D721Med (cell line): ENCODE results near the gene ADCY10.
"Not testable (repeated sequence)": the region's sequence is repeated elsewhere in the genome, so short reads cannot be mapped to it uniquely, and the experiment has no call there.

ENCODE experiments used
- DNase-seq: peaks from one replicate; pipeline ENCODE4 v3.0.0; 2011; ENCODE audit warnings: low spot score; ENCODE audit not compliant: insufficient read length
- FAIRE-seq: peaks from 2 replicates; lab custom pipeline; 2011; peaks lifted over from hg19 to GRCh38; lab: Jason Lieb, UNC
- CTCF ChIP-seq: IDR thresholded peaks from 2 replicates; pipeline ENCODE4 v1.5.1; 2012; ENCODE audit warnings: mild to moderate bottlenecking, control low read depth; ENCODE audit not compliant: insufficient read depth; ENCODE audit errors: missing control alignments

Gene ADCY10

DNA sequence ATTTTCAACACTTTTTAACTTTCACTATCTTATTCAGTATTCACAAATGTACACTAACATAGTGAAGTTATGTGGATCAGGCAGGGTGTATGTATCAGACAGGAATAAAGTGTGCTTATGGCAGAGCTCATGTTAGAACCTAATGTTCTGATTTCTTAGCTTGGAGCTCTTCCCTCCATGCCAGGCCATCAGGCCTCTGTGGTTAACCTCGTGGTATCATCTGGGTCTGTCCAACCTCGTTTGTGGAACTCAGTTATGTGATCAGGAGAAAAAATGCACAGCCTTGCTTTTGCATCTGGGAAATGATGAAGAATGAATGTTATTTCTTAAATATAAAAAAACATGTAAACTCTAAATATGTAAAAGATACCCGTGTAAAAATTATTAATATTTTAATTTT lies 105.2 kb downstream of the ADCY10 start:
- FAIRE-seq, result no peak
- TF ChIP-seq CTCF, result no peak

GRCh38 chr1:167808104-167808503 lies 105.8 kb downstream of the ADCY10 start:
- FAIRE-seq (no peak), DNase-seq (no peak)
- TF ChIP-seq CTCF, result no peak

More for the DNA sequence above, 105.2 kb downstream of the ADCY10 start:
- DNase-seq, result no peak

GRCh38 chr1:167806676-167807075 lies 107.3 kb downstream of the ADCY10 start:
- FAIRE-seq, DNase-seq: not testable (repeated sequence)

DNA sequence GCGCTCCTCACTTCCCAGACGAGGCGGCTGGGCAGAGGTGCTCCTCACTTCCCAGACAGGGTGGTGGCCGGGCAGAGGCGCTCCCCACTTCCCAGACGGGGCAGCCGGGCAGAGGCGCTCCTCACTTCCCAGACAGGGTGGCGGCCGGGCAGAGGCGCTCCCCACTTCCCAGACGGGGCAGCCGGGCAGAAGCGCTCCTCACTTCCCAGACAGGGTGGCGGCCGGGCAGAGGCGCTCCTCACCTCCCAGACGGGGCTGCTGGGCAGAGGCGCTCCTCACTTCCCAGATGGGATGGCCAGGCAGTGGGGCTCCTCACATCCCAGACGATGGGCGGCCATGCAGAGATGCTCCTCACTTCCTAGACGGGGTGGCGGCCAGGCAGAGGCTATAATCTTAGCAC lies 107.7 kb downstream of the ADCY10 start:
- not testable (repeated sequence) for DNase-seq, FAIRE-seq

DNA sequence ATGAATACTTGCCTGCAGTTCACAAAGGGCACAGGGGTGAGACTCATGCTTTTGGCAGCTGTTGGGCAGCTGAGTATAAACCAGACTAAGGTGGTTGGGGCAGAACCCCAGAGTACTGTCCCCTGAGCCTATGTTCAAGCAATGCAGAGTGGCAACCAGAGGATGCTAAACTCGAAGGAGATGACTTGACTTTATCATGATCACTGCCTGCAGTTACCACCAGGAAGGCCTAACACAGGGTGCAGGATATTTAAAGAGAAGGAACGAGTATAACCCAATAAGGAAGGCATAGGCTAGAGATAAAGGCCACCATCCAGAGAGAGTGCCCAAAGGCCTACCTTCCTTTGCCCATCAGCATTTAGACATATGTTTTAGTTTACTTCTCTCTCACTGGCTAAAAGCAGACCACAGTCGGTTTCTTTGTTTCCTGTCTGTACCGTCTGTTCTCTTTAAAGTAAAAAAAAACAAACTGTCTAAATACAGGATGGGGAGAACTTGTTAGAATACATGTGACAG lies 108.8 kb downstream of the ADCY10 start:
- no peak for DNase-seq
- no peak for FAIRE-seq

DNA sequence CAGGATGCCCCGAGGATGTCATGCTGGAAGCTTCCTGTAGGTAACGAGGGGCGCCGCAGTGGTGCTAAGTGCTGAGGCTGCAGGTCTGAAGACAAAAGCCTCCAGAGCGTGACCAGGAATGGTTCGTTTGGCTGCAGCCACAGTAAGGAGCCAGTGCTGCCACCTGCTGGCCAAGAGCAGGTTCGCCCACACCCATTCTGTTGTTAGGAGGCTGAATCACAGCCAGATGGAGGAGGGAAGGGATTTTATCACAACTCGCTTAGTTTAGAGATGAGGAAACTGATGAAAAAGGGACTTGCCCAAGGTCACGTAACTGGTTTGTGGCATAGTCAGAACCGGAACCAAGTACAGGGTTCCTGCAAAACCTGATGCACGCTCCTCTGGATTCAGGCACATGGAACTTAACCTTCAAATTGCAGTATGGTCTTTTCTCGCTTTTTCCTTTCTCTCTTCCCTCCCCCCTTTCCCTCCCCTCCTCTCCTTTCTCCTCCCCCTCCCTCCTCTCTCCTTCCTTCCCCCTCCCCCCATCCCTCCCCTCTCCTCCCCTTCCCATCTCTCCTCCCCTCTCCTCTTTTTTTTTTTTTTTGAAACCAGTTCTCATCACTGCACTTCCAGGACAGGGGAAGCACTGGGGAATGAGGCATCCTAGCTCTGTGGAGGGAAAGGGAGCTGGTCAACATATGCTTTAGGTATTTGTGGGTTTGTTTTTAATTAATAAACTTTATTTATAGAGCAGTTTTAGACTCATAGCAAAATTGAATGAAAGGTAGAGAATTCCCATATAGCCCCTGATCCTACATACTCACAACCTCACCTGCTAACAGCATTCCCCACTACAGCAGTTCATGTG lies 110.4 kb downstream of the ADCY10 start:
- TF ChIP-seq CTCF, result peak; percentile 100
- DNase-seq (peak; percentile 78), FAIRE-seq (peak; percentile 80)

More for the DNA sequence above, 108.8 kb downstream of the ADCY10 start:
- no peak for TF ChIP-seq CTCF

DNA sequence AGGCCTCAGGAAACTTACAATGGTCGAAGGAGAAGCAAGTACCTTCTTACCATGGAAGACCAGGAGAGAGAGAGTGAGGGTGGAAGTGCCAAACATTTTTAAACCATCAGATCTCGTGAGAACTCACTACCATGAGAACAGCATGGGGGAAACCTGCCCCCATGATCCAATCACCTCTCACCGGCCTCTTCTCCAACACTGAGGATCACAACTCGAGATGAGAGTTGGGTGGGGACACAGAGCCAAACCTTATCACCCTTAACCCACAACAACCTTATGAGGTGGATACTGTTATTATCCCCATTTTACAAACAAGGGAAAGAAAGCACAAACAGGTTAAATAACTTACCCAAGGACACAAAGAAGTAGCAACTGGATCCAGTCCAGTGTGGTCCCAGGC lies 111.7 kb downstream of the ADCY10 start:
- FAIRE-seq (no peak), DNase-seq (no peak)
- TF ChIP-seq CTCF, result no peak

DNA sequence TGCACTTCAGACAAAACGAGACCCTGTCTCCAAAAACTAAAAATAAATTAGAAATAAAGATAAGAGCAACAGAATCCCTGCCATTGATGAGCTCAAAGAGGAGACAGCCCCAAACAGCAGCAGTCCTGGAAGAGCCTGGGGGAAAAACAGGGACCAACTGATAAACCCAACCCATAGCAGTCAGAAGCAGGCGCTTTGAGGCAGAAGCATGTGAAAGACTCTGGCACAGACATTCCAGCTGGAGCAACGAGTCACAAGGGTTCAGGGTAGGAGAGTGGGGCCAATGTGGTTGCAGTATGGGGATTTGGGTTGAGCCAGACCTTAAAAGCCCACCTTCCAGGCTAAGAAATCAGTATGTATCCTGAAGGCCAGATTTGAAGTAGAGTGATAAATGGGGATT lies 113.7 kb downstream of the ADCY10 start:
- no peak for TF ChIP-seq CTCF
- FAIRE-seq (no peak), DNase-seq (no peak)
